ENCODE results near the gene MFSD6.
A peak's percentile ranks its signal among the peaks of the same experiment; 100 is the strongest.
"Not testable (repeated sequence)": the region's sequence is repeated elsewhere in the genome, so short reads cannot be mapped to it uniquely, and the experiment has no call there.

Gene MFSD6

GRCh38 chr2:190501231-190501630 is 93.1 kb downstream of the MFSD6 start:
- no peak for DNase-seq (ENCODE audit: low read depth in 2 of 2)

- no peak for DNase-seq (ENCODE audit: low read depth in 2 of 2)
These were observed 93.7 kb downstream of the MFSD6 start for GRCh38 chr2:190501702-190502407.

- no peak for DNase-seq (ENCODE audit: low read depth in 2 of 2)
These were observed 94.9 kb downstream of the MFSD6 start for GRCh38 chr2:190503088-190503487.

GRCh38 chr2:190504912-190505311 is 96.8 kb downstream of the MFSD6 start:
- no peak for DNase-seq (ENCODE audit: low read depth in 2 of 2)

GRCh38 chr2:190505696-190506095 is 97.5 kb downstream of the MFSD6 start:
- DNase-seq (ENCODE audit: low read depth in 2 of 2): no peak

- DNase-seq (ENCODE audit: low read depth in 2 of 2): no peak
These were observed 98.5 kb downstream of the MFSD6 start for GRCh38 chr2:190506666-190507065.

- DNase-seq (ENCODE audit: low read depth in 2 of 2): no peak
These were observed 99.0 kb downstream of the MFSD6 start for GRCh38 chr2:190507135-190507534.

GRCh38 chr2:190509895-190510294 is 101.7 kb downstream of the MFSD6 start:
- not testable (repeated sequence) for DNase-seq (ENCODE audit: low read depth in 2 of 2)

- DNase-seq (ENCODE audit: low read depth in 2 of 2): no peak
These were observed 102.9 kb downstream of the MFSD6 start for GRCh38 chr2:190511104-190511503.

- DNase-seq (ENCODE audit: low read depth in 2 of 2): no peak
These were observed 104.5 kb downstream of the MFSD6 start for GRCh38 chr2:190512539-190513095.

GRCh38 chr2:190513877-190514276 is 105.7 kb downstream of the MFSD6 start:
- no peak for DNase-seq (ENCODE audit: low read depth in 2 of 2)

GRCh38 chr2:190514676-190515075 is 106.5 kb downstream of the MFSD6 start:
- no peak for DNase-seq (ENCODE audit: low read depth in 2 of 2)

GRCh38 chr2:190515687-190516086 is 107.5 kb downstream of the MFSD6 start:
- DNase-seq (ENCODE audit: low read depth in 2 of 2): no peak

GRCh38 chr2:190517468-190517867 is 109.3 kb downstream of the MFSD6 start:
- no peak for DNase-seq (ENCODE audit: low read depth in 2 of 2)

GRCh38 chr2:190519975-190520767 is 112.0 kb downstream of the MFSD6 start:
- no peak for DNase-seq (ENCODE audit: low read depth in 2 of 2)

GRCh38 chr2:190524928-190525327 is 116.8 kb downstream of the MFSD6 start:
- DNase-seq (ENCODE audit: low read depth in 2 of 2): no peak

- DNase-seq (ENCODE audit: low read depth in 2 of 2): no peak
These were observed 118.1 kb downstream of the MFSD6 start for GRCh38 chr2:190526105-190526750.

GRCh38 chr2:190527214-190527613 is 119.1 kb downstream of the MFSD6 start:
- DNase-seq (ENCODE audit: low read depth in 2 of 2): no peak

GRCh38 chr2:190527918-190528317 is 119.8 kb downstream of the MFSD6 start:
- no peak for DNase-seq (ENCODE audit: low read depth in 2 of 2)

- peak; percentile 51 to 62 for DNase-seq (ENCODE audit: low read depth in 2 of 2)
These were observed 120.4 kb downstream of the MFSD6 start for GRCh38 chr2:190528521-190529001.

GRCh38 chr2:190529486-190530247 is 121.5 kb downstream of the MFSD6 start:
- no peak for DNase-seq (ENCODE audit: low read depth in 2 of 2)

Data from fibroblast of skin of left quadriceps (primary cell).